HG02840 (cell line): ENCODE measurements around the gene FYN.
"Not testable (repeated sequence)": the region's sequence is repeated elsewhere in the genome, so short reads cannot be mapped to it uniquely, and the experiment has no call there.

Experiments
- ATAC-seq: cut with Tn5 transposase; IDR thresholded peaks from one replicate; pipeline ENCODE4 v1.9.1; 2021; ENCODE audit warnings: mild to moderate bottlenecking, moderate library complexity, moderate number of reproducible peaks; ENCODE audit not compliant: unreplicated experiment, low FRiP score

The FYN gene

DNA sequence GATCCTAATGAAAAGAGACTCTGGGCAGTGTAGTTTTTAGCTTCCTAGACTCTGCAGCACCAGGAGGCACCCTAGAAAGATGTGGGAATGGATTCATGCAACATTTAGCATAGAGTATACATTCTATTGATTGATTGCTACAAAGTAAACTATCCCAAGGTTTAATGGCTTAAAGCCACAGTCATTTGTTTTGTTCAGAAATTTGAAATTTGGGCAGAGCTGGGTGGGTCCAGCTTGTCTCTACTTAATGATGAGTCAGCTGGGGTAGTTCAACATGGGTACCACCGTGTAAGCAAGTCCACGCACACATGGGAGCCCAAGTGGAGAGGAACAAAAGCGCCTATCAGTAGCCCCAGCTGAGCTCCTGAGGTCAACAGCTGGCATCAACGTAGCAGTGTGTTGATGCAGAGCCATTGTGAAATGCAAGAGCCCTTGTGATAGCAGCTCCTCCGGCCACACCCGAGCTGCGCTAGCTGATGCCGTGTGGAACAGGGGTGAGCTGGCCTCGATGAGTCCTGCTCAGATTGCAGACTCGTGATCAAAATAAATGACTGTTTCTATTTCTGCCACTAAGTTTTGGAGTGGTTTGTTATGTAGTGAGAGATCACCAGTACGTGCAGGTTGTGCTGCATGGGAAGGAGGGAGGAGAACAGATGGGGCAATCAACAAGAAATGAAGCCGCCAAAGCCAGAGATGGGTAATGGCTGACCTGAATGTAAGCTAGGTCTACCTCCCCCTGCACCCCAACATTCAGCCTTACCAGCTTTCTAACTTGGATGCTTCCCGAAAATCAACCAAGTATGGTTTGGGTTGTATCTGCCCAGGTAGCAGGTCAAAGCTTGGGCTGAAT is 221.8 kb downstream of the FYN start:
- ATAC-seq: no peak

GRCh38 chr6:111650049-111650448 is 223.2 kb downstream of the FYN start:
- no peak for ATAC-seq

DNA sequence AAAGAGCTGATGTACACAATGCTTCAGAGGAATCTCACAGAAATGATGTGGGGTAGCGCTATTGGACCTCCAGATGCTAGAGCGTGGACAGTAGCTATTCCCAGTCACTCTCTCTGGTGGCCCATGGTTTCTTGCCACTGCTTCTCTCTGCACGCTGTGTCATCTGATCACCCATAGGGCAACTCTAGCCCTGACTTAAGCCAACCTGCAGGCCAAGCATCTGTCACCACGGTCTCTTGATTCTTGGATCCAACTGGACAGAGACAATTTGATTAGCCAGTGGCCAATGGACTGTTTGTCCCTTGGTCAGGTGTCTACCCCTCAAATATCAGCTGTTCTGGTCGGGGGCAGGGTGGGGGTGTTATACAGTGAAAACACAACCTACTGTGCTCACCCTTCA is 225.2 kb downstream of the FYN start:
- no peak for ATAC-seq

- no peak for ATAC-seq
Measured at GRCh38 chr6:111646942-111647341, 226.3 kb downstream of the FYN start.

- ATAC-seq: no peak
Measured at GRCh38 chr6:111646034-111646433, 227.2 kb downstream of the FYN start.

DNA sequence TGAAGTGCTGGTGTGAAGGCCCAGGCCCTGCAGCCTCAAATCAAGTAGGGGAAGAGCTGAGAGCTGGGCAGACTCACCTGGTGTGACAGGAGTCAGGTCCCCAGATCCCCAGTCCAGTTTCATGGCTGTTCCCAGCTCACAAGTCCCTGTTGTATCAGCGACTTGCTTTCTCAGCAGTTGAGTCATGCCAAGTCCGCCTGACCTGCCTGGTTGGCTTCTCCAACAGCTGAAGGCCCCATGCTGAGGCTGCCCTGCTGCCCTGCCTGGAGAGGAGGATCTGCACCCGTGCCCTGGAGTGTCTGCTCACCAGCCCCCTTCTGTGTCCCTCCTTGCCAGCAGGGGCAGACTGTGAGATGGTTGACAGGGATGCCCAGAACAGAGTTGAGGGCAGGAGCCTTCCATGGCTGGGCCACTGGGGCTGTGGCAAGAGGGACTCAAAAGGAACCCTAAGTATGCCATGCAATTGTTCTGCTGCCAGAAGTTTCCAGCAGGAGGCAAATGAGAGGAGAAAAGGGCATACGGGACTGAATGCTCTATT is 228.3 kb downstream of the FYN start:
- no peak for ATAC-seq

DNA sequence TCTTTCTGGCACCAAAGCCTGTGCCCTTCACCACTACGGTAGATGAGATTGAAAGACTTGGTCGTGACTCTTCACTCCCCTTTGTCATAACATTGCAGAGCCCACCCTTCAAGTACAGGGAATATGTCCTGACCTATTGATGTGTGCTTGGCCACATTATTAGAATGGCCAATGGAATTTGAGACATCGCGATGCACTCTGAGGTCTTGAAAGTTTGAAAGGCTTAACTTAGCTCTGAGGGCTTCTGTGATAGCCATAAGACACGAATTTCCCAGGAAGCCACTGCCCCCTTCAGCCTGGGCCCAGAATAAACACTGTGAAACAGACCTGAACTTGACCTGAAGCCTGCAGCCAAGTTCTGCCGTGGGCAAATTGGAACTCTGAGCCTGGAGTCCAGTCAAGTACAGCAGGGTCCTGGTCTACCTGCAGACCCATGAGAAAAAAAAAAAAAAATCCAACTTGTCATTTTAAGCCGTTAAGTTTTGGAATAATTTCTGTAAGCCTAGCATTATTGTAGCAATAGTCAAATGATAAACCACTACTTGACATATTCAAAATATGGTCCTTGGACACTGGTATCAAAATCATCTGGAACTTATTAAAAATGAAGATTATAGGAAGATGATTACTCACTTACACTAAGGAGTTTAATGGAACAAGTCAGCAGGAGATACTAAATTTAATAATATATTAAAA is 230.6 kb downstream of the FYN start:
- ATAC-seq: peak; percentile 58

- ATAC-seq: no peak
Measured at GRCh38 chr6:111639266-111639665, 234.0 kb downstream of the FYN start.

- not testable (repeated sequence) for ATAC-seq
Measured at GRCh38 chr6:111634981-111635380, 238.3 kb downstream of the FYN start.

- ATAC-seq: no peak
Measured at GRCh38 chr6:111633822-111634221, 239.4 kb downstream of the FYN start.

DNA sequence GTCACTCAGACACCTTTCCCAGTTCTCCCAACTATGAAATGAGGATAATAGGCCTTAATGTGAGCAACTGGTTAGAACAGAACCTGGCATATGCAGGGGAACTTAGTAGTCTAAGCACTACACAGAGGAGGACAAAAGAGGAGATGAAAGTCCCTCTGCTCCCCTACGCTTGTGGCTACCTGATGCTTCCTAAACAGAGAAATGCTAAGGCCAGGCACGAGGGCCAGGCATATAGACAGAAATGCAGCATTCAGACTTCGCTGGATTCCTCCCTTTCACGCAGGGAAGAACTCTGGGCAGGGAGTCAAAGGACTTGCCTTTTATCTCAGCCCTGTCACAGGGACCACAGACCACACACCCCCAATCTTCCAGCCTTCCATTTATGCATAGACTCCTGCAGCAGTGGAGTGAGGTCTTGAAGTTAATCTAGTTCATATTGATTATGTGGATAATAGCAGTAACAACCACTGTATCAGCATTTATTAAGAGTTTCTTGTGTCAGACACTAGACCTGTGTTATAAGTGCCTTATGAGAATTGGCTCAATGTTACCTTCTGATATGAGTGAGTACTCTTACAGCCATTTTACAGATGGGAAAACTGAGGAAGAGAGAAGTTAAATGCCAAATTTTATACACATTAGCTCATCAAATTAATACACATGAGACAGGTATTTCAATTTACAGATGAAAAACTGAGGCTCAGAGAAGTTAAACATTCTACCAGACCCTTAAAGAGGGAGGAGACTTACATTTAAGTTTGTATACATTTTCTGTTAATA is 240.6 kb downstream of the FYN start:
- ATAC-seq: no peak

- no peak for ATAC-seq
Measured at GRCh38 chr6:111631903-111632460, 241.3 kb downstream of the FYN start.

DNA sequence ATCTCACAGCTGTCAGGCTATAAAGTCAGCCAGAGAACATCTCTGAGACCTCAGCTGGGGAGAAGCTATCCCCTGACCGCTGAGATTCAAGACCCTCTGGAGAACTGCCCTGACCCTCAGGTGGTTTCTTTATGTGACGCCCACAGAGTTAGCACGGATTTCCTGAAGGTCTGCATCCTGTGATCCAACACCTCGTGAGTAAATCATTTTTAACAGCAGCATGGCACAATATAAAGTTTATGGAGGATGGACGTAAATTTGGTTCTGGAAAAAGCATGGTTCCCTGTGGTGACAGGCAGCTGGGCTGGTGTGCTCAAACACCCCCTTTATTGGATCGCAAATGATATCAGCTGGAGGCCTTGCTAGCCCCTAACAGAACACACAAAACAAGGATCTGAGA is 242.2 kb downstream of the FYN start:
- ATAC-seq: no peak

GRCh38 chr6:111628142-111628850 is 245.0 kb downstream of the FYN start:
- ATAC-seq: no peak

DNA sequence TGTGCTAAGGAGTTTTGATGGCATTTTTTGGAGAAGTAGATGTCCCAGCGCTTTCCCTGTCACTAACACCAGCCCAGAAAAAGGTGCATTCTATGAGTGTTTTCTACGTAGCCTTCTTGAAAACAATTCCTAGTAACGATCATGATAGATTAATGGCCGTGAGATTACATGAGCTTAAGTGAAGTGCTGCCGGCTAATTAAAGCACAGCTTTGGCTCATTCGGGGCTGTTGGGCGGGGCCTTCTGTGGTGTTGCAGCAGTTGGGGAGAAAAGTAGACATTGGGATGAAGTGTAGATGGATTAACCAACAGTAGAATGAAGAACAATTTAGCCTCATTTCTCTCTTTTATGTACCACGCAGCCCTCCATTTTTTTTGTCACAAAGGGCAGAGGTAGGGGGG is 246.8 kb downstream of the FYN start:
- no peak for ATAC-seq

GRCh38 chr6:111625461-111626391 is 247.5 kb downstream of the FYN start:
- no peak for ATAC-seq

DNA sequence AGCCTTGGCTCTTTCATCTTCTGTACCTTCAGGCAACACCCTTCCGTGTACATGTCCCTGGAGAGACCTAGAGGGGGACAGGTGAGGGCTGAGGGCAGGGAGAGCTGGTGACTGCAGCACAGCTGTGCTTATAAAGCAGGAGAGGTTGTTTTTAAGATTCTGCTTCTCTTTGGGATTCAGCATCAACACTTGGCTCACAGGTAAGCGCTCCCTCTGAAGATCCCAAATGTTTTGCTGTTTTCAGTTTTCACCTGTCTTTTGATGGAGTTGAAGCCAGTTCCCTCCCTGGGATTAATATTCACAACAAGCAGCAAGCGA is 248.2 kb downstream of the FYN start:
- no peak for ATAC-seq

DNA sequence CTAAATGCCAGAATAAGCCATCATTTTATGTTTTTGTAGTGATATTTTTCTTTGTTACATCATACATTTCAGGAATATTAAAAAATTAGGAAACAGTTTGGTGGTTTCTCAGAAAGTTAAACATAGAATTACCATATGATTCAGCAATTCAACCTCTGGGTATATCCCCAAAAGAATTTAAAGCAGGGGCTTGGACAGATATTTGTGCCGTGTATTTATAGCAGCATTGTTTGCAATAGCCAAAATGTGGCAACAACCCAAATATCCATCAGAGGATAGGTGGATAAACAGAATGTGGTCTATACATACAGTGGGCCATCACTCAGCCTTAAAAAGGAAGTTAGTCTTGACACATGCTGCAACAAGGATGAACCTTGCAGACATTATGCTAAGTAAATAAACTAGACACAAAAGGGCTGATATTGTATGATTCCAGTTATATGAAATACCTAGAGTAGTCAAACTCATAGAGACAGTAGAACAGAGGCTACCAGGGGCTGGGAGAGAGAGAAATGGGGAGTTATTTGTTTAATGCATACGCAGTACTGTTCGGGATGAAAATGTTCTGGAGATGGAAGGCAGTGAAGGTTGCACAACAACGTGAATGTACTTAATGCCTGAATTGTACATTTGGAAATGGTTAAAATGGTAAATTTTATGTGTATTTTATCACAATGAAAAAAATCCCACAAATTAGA is 248.7 kb downstream of the FYN start:
- no peak for ATAC-seq
